Fibroblast of mammary gland (primary cell): ENCODE results near the gene MTMR10.

Source experiments
- DNase-seq: peaks from one replicate; pipeline ENCODE4 v3.0.0-alpha.2; 2010; ENCODE audit warnings: low read depth
- H3K4me3 ChIP-seq: 2 replicates; pipeline ENCODE4 v1.5.1; 2011; ENCODE audit warnings: low read depth, mild to moderate bottlenecking, low read length, moderate library complexity; ENCODE audit not compliant: control insufficient read depth
- TF ChIP-seq, protein P1 (sequence below): conservative IDR thresholded peaks from 2 replicates; pipeline ENCODE4 v1.5.1; 2011; ENCODE audit warnings: low read depth, low read length, inconsistent platforms; ENCODE audit not compliant: control insufficient read depth, insufficient read depth

The MTMR10 gene

DNA sequence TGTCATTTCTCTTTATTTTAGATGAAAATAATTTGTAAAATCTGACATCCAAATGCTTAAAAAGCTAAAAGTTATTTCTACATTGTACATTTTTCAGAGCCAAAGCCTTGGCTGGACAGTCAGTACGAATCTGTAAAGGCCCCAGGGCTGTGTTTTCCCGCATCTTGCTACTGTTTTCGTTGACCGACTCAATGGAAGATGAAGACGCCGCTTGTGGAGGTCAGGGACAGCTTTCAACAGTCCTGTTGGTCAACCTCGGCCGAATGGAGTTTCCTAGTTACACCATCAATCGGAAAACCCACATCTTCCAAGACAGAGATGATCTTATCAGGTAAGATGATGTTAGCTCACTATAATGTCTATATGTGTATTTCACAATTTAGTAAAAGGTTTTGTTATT lies 77.7 kb downstream of the MTMR10 start:
- no peak for DNase-seq
- no peak overlapping the region for H3K4me3 ChIP-seq
- TF ChIP-seq, protein P1, sequence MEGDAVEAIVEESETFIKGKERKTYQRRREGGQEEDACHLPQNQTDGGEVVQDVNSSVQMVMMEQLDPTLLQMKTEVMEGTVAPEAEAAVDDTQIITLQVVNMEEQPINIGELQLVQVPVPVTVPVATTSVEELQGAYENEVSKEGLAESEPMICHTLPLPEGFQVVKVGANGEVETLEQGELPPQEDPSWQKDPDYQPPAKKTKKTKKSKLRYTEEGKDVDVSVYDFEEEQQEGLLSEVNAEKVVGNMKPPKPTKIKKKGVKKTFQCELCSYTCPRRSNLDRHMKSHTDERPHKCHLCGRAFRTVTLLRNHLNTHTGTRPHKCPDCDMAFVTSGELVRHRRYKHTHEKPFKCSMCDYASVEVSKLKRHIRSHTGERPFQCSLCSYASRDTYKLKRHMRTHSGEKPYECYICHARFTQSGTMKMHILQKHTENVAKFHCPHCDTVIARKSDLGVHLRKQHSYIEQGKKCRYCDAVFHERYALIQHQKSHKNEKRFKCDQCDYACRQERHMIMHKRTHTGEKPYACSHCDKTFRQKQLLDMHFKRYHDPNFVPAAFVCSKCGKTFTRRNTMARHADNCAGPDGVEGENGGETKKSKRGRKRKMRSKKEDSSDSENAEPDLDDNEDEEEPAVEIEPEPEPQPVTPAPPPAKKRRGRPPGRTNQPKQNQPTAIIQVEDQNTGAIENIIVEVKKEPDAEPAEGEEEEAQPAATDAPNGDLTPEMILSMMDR = no peak

DNA sequence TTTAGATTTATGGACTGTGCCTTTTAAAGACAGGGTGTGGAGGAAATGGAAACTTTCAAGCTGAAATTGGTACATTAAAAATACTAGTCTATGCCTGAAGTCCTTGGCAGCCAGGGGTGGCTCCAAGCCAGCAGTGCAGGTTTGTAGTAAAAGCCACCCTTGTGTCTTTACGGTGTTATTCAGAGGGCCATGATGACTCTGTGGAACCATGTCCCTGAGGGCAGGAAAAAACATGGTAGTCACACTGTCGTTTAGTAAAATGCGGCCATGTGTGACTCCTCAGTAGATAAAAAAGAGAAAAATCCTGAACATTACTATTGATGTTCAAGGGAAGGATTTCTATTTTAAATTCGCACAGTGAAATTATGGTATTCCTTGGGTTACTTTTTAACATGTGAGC lies 85.1 kb downstream of the MTMR10 start:
- no peak for DNase-seq
- no peak overlapping the region for H3K4me3 ChIP-seq
- TF ChIP-seq, protein P1 = no peak

DNA sequence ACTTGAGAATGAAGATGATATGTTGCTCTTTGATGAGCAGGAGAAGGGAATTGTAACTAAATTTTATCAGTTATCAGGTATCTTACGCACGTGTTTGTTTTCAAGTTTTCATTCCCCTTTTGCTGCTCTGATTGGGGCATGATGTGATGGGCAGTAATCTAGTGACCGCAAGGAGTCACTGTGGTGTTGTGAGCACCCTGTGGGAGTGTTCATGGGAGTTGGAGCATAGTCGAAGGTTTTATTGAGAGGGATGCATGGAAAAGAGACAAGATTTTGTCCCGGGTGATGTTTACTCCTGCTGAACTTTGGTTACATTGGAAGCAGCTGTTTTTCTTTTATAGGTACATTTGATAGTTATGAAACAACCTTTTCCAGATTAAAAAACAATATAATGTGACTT lies 85.6 kb downstream of the MTMR10 start:
- TF ChIP-seq, protein P1 = peak; percentile 6
- DNase-seq = no peak

DNA sequence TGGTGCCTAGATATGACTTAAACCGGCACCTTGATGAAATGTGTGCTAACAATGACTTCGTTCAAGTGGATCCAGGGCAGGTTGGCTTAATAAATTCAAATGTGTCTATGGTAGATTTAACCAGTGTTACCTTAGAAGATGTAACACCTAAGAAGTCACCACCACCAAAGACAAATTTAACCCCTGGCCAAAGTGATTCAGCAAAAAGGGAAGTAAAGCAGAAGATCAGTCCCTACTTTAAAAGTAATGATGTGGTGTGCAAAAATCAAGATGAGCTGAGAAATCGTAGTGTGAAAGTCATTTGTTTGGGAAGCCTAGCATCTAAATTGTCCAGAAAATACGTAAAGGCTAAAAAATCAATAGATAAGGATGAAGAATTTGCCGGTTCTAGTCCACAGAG lies 86.6 kb downstream of the MTMR10 start:
- TF ChIP-seq, protein P1 = no peak
- DNase-seq = no peak
- H3K4me3 ChIP-seq = no peak overlapping the region

More for the DNA sequence above, 85.6 kb downstream of the MTMR10 start:
- H3K4me3 ChIP-seq = no peak overlapping the region

DNA sequence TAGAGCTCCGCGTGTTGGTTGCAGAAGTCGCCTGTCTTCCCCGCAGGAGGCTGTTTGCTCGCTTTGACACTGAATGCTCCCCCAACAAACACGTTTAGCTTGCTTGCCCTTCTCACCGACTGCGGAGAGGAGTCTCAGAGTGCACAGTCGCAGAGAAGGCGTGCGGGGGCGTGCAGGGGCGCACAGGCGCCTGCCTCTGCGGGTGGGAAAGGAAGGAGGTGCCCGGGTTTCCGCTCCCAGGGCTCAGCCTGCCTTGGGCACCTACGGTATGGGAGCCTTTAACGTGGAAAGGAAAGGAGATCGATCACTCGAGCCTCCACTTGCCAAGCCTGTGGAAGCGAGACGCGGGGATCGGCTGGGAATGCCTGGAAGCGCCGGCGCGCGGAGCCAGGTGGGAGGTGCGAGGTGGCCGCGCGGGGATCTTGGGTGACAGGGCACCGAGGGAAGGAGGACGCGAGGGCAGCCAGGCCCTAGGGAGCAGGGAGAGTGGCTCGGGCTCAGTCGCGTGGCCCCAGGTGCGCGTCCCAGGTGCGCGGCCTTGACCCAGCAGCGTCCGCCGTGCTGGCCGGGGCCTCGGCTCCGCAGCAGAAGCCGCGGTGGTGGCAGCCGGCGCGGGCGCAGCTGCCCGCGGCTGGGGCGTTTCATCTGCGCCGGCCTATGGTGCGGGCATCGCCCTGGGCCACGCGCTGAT lies 87.8 kb downstream of the MTMR10 start, which contains the start of gene FAN1:
Gene FAN1 (plus strand): TSS at position 419 of the 691 bp plus-strand sequence. CDS start 749 bp downstream, outside the sequence.
- TF ChIP-seq, protein P1 = no peak
- DNase-seq = peak; percentile 84
- H3K4me3 ChIP-seq = peak within 1 kb of the TSS; percentile 85

DNA sequence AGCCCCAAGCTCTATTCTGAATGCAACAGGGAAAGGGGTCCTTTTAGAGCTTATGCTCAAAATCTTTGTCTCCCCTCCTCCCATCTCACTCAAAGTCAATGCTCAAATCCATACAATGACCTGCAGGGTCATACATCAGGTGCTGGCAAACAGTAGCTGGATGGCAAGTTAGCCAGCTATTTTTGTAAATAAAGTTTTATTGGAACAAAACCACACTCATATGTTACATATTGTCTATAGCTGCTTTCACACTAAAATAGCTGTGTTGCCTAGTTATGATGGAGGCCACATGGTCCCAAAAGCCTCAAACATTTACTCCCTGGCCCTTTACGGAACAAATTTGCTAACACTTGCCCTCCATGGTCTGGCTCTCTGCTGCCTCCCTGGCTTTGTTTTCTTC lies 89.5 kb downstream of the MTMR10 start:
- DNase-seq = no peak
- TF ChIP-seq, protein P1 = no peak
- no peak overlapping the region for H3K4me3 ChIP-seq

DNA sequence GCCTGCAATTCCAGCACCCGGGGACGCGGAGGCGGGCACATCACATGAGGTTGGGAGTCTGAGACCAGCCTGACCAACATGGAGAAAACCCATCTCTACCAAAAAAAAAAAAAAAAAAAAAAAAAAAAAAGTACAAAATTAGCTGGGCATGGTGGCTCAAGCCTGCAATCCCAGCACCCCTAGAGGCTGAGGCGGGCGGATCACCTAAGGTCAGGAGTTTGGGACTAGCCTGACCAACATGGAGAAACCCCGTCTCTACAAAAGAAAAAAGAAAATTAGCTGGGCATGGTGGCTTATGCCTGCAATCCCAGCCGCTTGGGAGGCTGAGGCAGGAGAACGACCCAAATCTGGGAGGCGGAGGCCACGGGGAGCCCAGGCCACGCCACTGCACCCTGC lies 95.2 kb downstream of the MTMR10 start:
- TF ChIP-seq, protein P1 = no peak
- no peak for DNase-seq

More for the DNA sequence above, 95.2 kb downstream of the MTMR10 start:
- no peak overlapping the region for H3K4me3 ChIP-seq
